NCI-H146 treated with DMSO at 0.1 percent for 48 hours (cell line): ENCODE measurements around the gene TES.

Experiments used
- DNase-seq: peaks from one replicate; lab custom pipeline; 2025; ENCODE audit not compliant: unreplicated experiment; lab: John Stamatoyannopoulos, UW

Gene TES

GRCh38 chr7:116219288-116219687 is 8.9 kb downstream of the TES start:
- no peak for DNase-seq

- no peak for DNase-seq
Measured at GRCh38 chr7:116219834-116220233, 9.5 kb downstream of the TES start.

- no peak for DNase-seq
Measured at GRCh38 chr7:116222501-116222900, 12.2 kb downstream of the TES start.

- DNase-seq = no peak
Measured at GRCh38 chr7:116223588-116223987, 13.2 kb downstream of the TES start.

GRCh38 chr7:116224492-116225098 is 14.3 kb downstream of the TES start:
- DNase-seq = no peak

- no peak for DNase-seq
Measured at GRCh38 chr7:116225860-116226259, 15.5 kb downstream of the TES start.

GRCh38 chr7:116226664-116227063 is 16.3 kb downstream of the TES start:
- no peak for DNase-seq

GRCh38 chr7:116227678-116228239 is 17.4 kb downstream of the TES start:
- DNase-seq = no peak

- DNase-seq = no peak
Measured at GRCh38 chr7:116228241-116228640, 17.9 kb downstream of the TES start.

GRCh38 chr7:116229366-116229765 is 19.0 kb downstream of the TES start:
- DNase-seq = no peak

GRCh38 chr7:116230191-116231005 is 20.1 kb downstream of the TES start:
- DNase-seq = no peak

- DNase-seq = no peak
Measured at GRCh38 chr7:116231543-116231942, 21.2 kb downstream of the TES start.

GRCh38 chr7:116231949-116232348 is 21.6 kb downstream of the TES start:
- DNase-seq = no peak

- DNase-seq = no peak
Measured at GRCh38 chr7:116232350-116232749, 22.0 kb downstream of the TES start.

- DNase-seq = no peak
Measured at GRCh38 chr7:116232920-116233319, 22.6 kb downstream of the TES start.

- DNase-seq = no peak
Measured at GRCh38 chr7:116234517-116235200, 24.3 kb downstream of the TES start.

- DNase-seq = no peak
Measured at GRCh38 chr7:116235380-116235779, 25.0 kb downstream of the TES start.

GRCh38 chr7:116236020-116236630 is 25.8 kb downstream of the TES start:
- DNase-seq = no peak

GRCh38 chr7:116239020-116239419 is 28.7 kb downstream of the TES start:
- DNase-seq = no peak

GRCh38 chr7:116239434-116239833 is 29.1 kb downstream of the TES start:
- DNase-seq = no peak

GRCh38 chr7:116240024-116240668 is 29.8 kb downstream of the TES start:
- no peak for DNase-seq
